GM06990 (cell line): ENCODE data around the gene C2orf68.
"Not testable (repeated sequence)": the region's sequence is repeated elsewhere in the genome, so short reads cannot be mapped to it uniquely, and the experiment has no call there.

Experiments
- DNase-seq: peaks from one replicate; pipeline ENCODE4 v3.0.0-alpha.2; 2011; ENCODE audit not compliant: insufficient read length; ENCODE audit errors: extremely low read depth
- H3K27me3 ChIP-seq: replicated peaks from 2 replicates; pipeline ENCODE4 v1.6.0; 2011; ENCODE audit warnings: low read length; ENCODE audit not compliant: control insufficient read depth, insufficient read depth
- H3K36me3 ChIP-seq: 2 replicates; pipeline ENCODE4 v1.5.1; 2011; ENCODE audit warnings: low read length; ENCODE audit not compliant: control insufficient read depth, insufficient read depth
- H3K4me3 ChIP-seq: replicated peaks from 2 replicates; pipeline ENCODE4 v1.5.1; 2011; ENCODE audit warnings: low read depth, mild to moderate bottlenecking, control low read depth, low read length
- CTCF ChIP-seq: IDR thresholded peaks from 2 replicates; pipeline ENCODE4 v1.5.1; 2011; ENCODE audit warnings: low read length, control low read depth, mild to moderate bottlenecking, inconsistent platforms; ENCODE audit not compliant: insufficient read depth, poor library complexity, severe bottlenecking

The C2orf68 gene

GRCh38 chr2:85564144-85564563 is 47.7 kb downstream of the C2orf68 start:
- Histone ChIP-seq H3K4me3 (no peak overlapping the region), H3K27me3 (no peaks in the 10 kb centered on the region), H3K36me3 (no peaks in the 10 kb centered on the region)
- no peak for DNase-seq
- TF ChIP-seq CTCF, result no peak

- peak within 1 kb of the TSS; percentile 86 for H3K4me3 ChIP-seq
- H3K36me3 ChIP-seq, result peaks cover 3% of the 10 kb centered on the region
- H3K27me3 ChIP-seq, result no peaks in the 10 kb centered on the region
- peak; percentile 96 for DNase-seq
- TF ChIP-seq CTCF, result no peak
Measured at GRCh38 chr2:85561280-85562212, 50.3 kb downstream of the C2orf68 start, which contains the start of gene GGCX. Gene GGCX, minus strand, starts transcription at chr2:85561493. Its CDS starts 65 bp downstream, at chr2:85561428.

DNA sequence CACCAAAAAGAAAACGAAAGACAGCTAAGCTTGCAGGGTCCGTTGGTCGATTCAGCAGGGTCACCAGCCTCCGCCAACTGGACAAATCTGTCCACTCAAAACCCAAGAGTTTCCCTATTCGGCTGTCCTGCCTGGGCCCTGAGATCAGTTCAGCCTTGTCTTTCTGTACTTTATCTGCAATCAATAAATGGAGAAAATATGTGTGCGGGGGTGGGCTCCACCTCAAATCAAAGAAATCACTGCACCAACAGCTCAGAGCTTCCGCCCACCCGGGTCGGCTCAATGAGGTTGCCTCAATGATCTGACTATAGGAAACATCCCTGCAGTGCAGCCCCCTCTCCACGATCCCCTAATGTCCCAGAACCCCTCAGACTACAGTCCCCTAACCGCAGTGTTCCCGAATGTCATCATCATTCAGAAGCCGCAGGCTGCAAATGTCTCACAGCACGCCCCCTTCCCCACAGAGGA is 51.0 kb downstream of the C2orf68 start:
- H3K4me3 ChIP-seq, result peak overlapping the region; percentile 86
- no peak for DNase-seq
- H3K36me3 ChIP-seq, result peaks cover 5% of the 10 kb centered on the region
- H3K27me3 ChIP-seq, result no peaks in the 10 kb centered on the region
- no peak for TF ChIP-seq CTCF

- DNase-seq, H3K27me3 ChIP-seq, H3K36me3 ChIP-seq: not testable (repeated sequence)
- peak overlapping the region; percentile 86 for H3K4me3 ChIP-seq
Measured at GRCh38 chr2:85560403-85560726, 51.5 kb downstream of the C2orf68 start.

- Histone ChIP-seq H3K4me3 (no peak overlapping the region), H3K36me3 (peaks cover 15% of the 10 kb centered on the region), H3K27me3 (no peaks in the 10 kb centered on the region)
- no peak for DNase-seq
- TF ChIP-seq CTCF, result no peak
Measured at GRCh38 chr2:85558160-85558559, 53.7 kb downstream of the C2orf68 start.

- H3K27me3 ChIP-seq, result no peaks in the 10 kb centered on the region
- peaks cover 17% of the 10 kb centered on the region for H3K36me3 ChIP-seq
- no peak for TF ChIP-seq CTCF
Measured at GRCh38 chr2:85557130-85557529, 54.7 kb downstream of the C2orf68 start.

More at GRCh38 chr2:85557130-85557529, 54.7 kb downstream of the C2orf68 start:
- no peak for DNase-seq
- H3K4me3 ChIP-seq, result no peak overlapping the region
